ENCODE measurements around the gene PLEKHD1. TPM values are rescaled to one million over a fixed set of nuclear protein-coding genes. Genes with fewer than 3 reads are reported as not detected.

The PLEKHD1 gene
- total RNA-seq, 4 donors from 2014 or later: not detected

- Histone ChIP-seq H3K27ac (no peak overlapping the region), H3K9me3 (no peaks in the 10 kb centered on the region), H3K4me1 (peaks cover 0 to 35% (median 15%) of the 10 kb centered on the region in 4 donors), H3K27me3 (peaks cover 0 to 38% of the 10 kb centered on the region in 2 donors), H3K4me3 (peak overlapping the region in 3 of 4 donors; percentile 27 to 53 (median 49)), H3K36me3 (no peaks in the 10 kb centered on the region)
- TF ChIP-seq POLR2A (IDR thresholded peaks at IDR 0.05) (no peak), CTCF (IDR thresholded peaks at IDR 0.05) (no peak)
- DNase-seq: peak in 1 of 3 donors; percentile 55
Observed at GRCh38 chr14:69572030-69572840, 87.7 kb downstream of the PLEKHD1 start.

- Histone ChIP-seq H3K4me1 (peaks cover 0 to 35% (median 15%) of the 10 kb centered on the region in 4 donors), H3K27ac (no peak overlapping the region), H3K36me3 (no peaks in the 10 kb centered on the region), H3K9me3 (no peaks in the 10 kb centered on the region), H3K27me3 (peaks cover 0 to 38% of the 10 kb centered on the region in 2 donors), H3K4me3 (peak overlapping the region in 2 of 4 donors; percentile 49 to 53)
- no peak for TF ChIP-seq POLR2A (IDR thresholded peaks at IDR 0.05)
- no peak for TF ChIP-seq CTCF (IDR thresholded peaks at IDR 0.05)
- DNase-seq: no peak
Observed at GRCh38 chr14:69572841-69573135, 88.3 kb downstream of the PLEKHD1 start.

- Histone ChIP-seq H3K4me3 (peak overlapping the region in 2 of 4 donors; percentile 6 to 14), H3K4me1 (peaks cover 0 to 35% (median 15%) of the 10 kb centered on the region in 4 donors), H3K9me3 (no peaks in the 10 kb centered on the region), H3K27ac (no peak overlapping the region), H3K27me3 (peaks cover 0 to 38% of the 10 kb centered on the region in 2 donors), H3K36me3 (no peaks in the 10 kb centered on the region)
- DNase-seq: no peak
- TF ChIP-seq CTCF (IDR thresholded peaks at IDR 0.05) (no peak), POLR2A (IDR thresholded peaks at IDR 0.05) (no peak)
Observed at GRCh38 chr14:69573205-69573830, 88.8 kb downstream of the PLEKHD1 start.

- peak overlapping the region in 1 of 4 donors; percentile 14 for H3K4me3 ChIP-seq
- H3K4me1 ChIP-seq: peaks cover 0 to 35% (median 15%) of the 10 kb centered on the region in 4 donors
- no peak for TF ChIP-seq CTCF (IDR thresholded peaks at IDR 0.05)
- TF ChIP-seq POLR2A (IDR thresholded peaks at IDR 0.05): no peak
- no peaks in the 10 kb centered on the region for H3K9me3 ChIP-seq
- DNase-seq: no peak
- no peak overlapping the region for H3K27ac ChIP-seq
- peaks cover 0 to 38% of the 10 kb centered on the region in 2 donors for H3K27me3 ChIP-seq
- H3K36me3 ChIP-seq: no peaks in the 10 kb centered on the region
Observed at GRCh38 chr14:69573831-69574262, 89.3 kb downstream of the PLEKHD1 start.

GRCh38 chr14:69574263-69574953 lies 89.9 kb downstream of the PLEKHD1 start, which contains the start of gene CCDC177:
TSS of gene CCDC177 (minus strand) at chr14:69574871. CDS start at chr14:69573622, 1,249 bp downstream.
- Histone ChIP-seq H3K4me1 (peaks cover 0 to 37% (median 15%) of the 10 kb centered on the region in 4 donors), H3K27me3 (peaks cover 0 to 38% of the 10 kb centered on the region in 2 donors), H3K27ac (no peak within 1 kb of the TSS), H3K4me3 (peak within 1 kb of the TSS in 3 of 4 donors; percentile 25 to 44 (median 31)), H3K36me3 (no peaks in the 10 kb centered on the region), H3K9me3 (no peaks in the 10 kb centered on the region)
- TF ChIP-seq POLR2A (IDR thresholded peaks at IDR 0.05): no peak
- TF ChIP-seq CTCF (IDR thresholded peaks at IDR 0.05): peak; percentile 35 to 81 (median 62)
- peak; percentile 56 to 82 (median 70) for DNase-seq

All from Peyer's patch (tissue), 4 donors.